AG04450 (cell line): Measurements from ENCODE around the gene AKT2. TPM values are rescaled to one million over a fixed set of nuclear protein-coding genes. Genes with fewer than 3 reads are reported as not detected.

Experiments
- CTCF ChIA-PET: fragments of 300-600, 350-600 bp; formaldehyde crosslinking; extraction: SDS; loops from one replicate; lab custom pipeline; 2022; ENCODE audit warnings: antibody characterized with exemption, inconsistent platforms; lab: Charles Lee
- POLR2A ChIA-PET: fragments of 350-600 bp; formaldehyde crosslinking; extraction: SDS; loops from one replicate; lab custom pipeline; 2021; ENCODE audit warnings: antibody characterized with exemption, inconsistent platforms; lab: Yijun Ruan, JAX
- DNase-seq: peaks from one replicate; pipeline ENCODE4 v3.0.0-alpha.2; 2011; ENCODE audit warnings: low read depth, low spot score
- H3K27ac ChIP-seq: one replicate; pipeline ENCODE4 v1.5.1; 2012; ENCODE audit warnings: low read depth, low read length, control low read depth
- H3K27me3 ChIP-seq: one replicate; pipeline ENCODE4 v1.6.0; 2012; ENCODE audit warnings: low read length; ENCODE audit not compliant: control insufficient read depth, insufficient read depth
- H3K4me3 ChIP-seq: 2 replicates; pipeline ENCODE4 v1.5.1; 2011; ENCODE audit warnings: mild to moderate bottlenecking, low read depth, low read length, control low read depth
- H3K9me3 ChIP-seq: 2 replicates; pipeline ENCODE4 v1.5.1; 2012; ENCODE audit warnings: low read length; ENCODE audit not compliant: control insufficient read depth, insufficient read depth
- polyA plus RNA-seq: library from polyadenylated mRNA; depleted of rRNA; stranded (reverse); fragments of >200 nt; gene quantifications from 2 replicates; pipeline ENCODE4 v1.2.3, GENCODE V29; 2011
- TF ChIP-seq, protein P1 (sequence below): IDR thresholded peaks from 2 replicates; pipeline ENCODE4 v1.5.1; 2011; ENCODE audit warnings: low read depth, low read length, control low read depth, inconsistent platforms

The AKT2 gene
- polyA plus RNA-seq, 1 experiment = 99.8 TPM

DNA sequence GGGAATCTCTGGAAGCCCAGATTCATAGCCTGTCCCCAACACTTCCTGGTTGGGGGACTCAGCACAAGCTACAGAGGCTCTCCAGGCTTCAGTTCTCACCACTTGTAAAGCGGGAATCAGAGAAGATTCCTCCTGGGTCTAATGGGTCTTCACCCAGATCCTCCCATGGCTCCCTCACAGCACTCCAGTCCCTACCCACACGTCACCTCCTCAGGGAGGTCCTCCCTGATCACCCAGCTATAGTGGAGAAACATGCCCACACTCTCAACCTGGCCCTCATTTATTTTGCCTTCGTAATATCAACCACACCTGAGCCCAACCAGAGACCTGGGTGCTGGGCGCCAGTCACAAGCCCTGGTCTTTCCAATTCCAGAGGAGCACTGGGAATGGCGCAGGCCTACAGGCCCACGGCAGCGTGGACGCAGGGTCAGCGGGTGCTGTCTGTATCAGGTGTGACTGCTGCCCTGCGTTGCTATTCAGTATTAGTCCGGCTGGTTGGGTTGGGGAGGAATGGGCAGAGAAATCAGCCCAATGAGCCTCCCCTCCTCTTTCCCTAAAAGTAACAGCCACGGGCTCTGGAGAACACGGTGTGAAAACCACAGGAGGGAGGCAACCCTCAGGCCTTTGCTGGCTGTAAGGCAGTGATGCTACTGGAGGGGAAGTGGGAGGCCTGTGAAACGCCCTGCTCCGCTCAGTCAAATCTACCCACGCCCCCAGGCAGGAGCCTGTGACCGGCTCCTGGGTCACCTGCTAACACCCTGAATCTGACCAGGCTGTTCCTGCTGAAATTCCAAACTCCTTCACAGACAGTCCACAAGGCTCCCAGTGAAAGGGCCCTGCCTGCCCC is 5.2 kb downstream of the AKT2 start:
- peak overlapping the region; percentile 61 for H3K27ac ChIP-seq
- POLR2A ChIA-PET = no interaction called here
- H3K27me3 ChIP-seq = no peaks in the 10 kb centered on the region
- H3K4me3 ChIP-seq = no peak overlapping the region
- H3K9me3 ChIP-seq = no peaks in the 10 kb centered on the region
- TF ChIP-seq, protein P1, sequence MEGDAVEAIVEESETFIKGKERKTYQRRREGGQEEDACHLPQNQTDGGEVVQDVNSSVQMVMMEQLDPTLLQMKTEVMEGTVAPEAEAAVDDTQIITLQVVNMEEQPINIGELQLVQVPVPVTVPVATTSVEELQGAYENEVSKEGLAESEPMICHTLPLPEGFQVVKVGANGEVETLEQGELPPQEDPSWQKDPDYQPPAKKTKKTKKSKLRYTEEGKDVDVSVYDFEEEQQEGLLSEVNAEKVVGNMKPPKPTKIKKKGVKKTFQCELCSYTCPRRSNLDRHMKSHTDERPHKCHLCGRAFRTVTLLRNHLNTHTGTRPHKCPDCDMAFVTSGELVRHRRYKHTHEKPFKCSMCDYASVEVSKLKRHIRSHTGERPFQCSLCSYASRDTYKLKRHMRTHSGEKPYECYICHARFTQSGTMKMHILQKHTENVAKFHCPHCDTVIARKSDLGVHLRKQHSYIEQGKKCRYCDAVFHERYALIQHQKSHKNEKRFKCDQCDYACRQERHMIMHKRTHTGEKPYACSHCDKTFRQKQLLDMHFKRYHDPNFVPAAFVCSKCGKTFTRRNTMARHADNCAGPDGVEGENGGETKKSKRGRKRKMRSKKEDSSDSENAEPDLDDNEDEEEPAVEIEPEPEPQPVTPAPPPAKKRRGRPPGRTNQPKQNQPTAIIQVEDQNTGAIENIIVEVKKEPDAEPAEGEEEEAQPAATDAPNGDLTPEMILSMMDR = no peak
- DNase-seq = no peak
- CTCF ChIA-PET = no interaction called here

DNA sequence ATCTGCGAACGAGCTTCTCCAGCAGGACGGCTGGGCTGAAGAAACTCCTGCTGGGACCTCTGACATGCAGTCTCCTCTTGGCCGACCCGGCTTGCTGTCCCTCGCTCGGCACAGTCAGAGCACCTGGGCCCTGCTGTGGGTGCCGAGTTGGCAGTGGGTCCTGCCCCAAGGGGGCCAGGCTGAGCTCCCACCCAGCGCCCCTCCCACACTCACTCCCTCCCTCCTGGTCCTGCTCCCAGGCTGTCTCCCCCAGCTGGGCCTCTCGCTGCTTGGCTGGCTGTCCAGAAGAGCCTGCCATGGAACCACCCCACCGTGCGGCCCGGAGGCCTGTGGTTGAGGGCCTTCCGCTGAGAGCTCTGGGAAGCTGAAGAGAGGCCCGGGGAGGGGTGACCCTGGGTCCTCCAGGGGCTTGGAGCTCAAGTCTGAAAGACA is 6.0 kb downstream of the AKT2 start:
- Histone ChIP-seq H3K4me3 (peak overlapping the region; percentile 7; the same call in 1 of the 2 replicates), H3K27me3 (no peaks in the 10 kb centered on the region), H3K9me3 (no peaks in the 10 kb centered on the region), H3K27ac (peak overlapping the region; percentile 61)
- TF ChIP-seq, protein P1 = no peak
- peak; percentile 8 for DNase-seq
- ChIA-PET POLR2A (no interaction called here), CTCF (no interaction called here)

DNA sequence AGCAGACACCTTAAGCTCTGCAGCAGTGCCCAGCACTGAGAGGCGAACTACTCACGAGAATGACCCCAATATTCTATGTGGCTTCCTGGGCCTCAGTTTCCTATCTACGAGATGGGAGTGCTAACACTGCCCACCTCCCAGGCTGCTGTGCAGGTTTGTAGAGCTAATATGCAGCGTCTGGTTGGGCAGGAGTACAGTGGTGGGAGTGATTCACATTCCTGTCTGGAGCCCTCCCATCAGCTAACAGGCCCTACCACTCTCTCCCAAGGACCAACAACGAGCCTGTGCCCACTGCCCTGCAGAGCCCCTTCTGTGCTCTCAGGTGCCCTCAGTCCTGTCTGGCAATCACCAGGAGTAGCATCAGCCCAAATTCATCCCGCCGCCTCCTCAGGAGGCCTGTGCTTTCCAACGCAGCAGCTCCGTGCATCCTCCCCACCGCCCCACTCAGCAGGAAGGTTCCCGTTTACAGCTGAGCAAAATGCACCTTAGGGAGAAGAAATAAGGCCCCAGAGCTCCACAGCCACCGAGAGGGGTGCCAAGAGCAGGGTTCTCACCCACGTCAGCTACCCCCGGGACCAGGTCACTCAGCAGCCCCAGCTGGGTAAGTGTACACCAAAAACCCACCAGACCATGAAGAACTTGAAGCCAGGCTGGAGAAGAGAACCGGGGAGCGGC is 6.6 kb downstream of the AKT2 start:
- no peak for DNase-seq
- H3K4me3 ChIP-seq = no peak overlapping the region
- POLR2A ChIA-PET = no interaction called here
- no peak overlapping the region for H3K27ac ChIP-seq
- H3K9me3 ChIP-seq = no peaks in the 10 kb centered on the region
- CTCF ChIA-PET = no interaction called here
- TF ChIP-seq, protein P1 = no peak
- H3K27me3 ChIP-seq = no peaks in the 10 kb centered on the region

DNA sequence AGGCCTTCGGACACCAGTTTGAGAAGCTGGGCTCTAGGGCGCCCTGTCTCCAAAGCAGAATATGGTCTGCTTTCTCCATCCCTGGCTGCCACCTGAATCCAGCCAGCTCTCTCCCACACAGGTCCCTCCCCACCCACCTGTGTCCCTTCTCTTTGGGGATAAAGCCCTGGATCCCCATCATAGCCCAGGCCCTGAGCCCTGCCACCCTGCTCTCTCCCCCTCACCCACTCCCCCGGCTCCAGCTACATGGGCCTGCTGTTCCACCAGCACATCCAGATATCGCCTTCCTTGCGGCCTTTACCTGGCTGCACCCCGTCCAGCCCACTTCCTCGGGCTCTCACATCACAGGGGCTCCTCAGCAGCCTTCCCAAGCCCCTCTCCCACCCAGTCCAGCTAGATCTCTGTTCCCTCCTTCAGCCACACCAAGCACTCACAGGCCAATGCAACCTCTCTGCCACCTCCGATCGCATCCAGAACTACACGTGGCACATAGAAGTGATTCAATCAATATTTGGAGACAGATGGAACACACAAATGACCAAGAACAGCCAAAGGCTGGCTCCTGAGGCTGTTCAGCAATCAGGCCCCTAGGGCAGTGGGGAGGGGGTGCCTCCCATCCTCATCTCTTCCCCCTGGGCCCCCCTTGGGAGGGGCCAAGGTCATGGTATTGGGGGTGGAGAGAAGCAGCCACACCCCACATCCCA is 7.6 kb downstream of the AKT2 start:
- H3K27ac ChIP-seq = no peak overlapping the region
- H3K4me3 ChIP-seq = no peak overlapping the region
- no peaks in the 10 kb centered on the region for H3K27me3 ChIP-seq
- ChIA-PET CTCF (no interaction called here), POLR2A (no interaction called here)
- H3K9me3 ChIP-seq = no peaks in the 10 kb centered on the region
- no peak for DNase-seq
- TF ChIP-seq, protein P1 = no peak
